Upper lobe of left lung (tissue), 4 donors: ENCODE measurements around the gene LARP6.

ENCODE experiments used
- CTCF ChIP-seq, 6 experiments: fragments of 450-650 bp in 4 of 6; fragments of 200-600 bp in 2 of 6; sonication (generic) in 2 of 6; IDR thresholded peaks; one replicate each; pipeline ENCODE4 v1.5.1; 2016 to 2019; ENCODE audit warnings: antibody characterized with exemption in 6 of 6
- EP300 ChIP-seq, 4 donors: sonication (generic); formaldehyde crosslinking; IDR thresholded peaks; one replicate each; pipeline ENCODE4 v1.5.1; 2017; ENCODE audit warnings: antibody characterized with exemption in 4 of 4, control low read depth in 2 of 4
- POLR2AphosphoS5 ChIP-seq, 2 donors: sonication (generic); formaldehyde crosslinking; IDR thresholded peaks; one replicate each; pipeline ENCODE4 v1.5.1; 2017; ENCODE audit warnings: antibody characterized with exemption in 2 of 2

DNA sequence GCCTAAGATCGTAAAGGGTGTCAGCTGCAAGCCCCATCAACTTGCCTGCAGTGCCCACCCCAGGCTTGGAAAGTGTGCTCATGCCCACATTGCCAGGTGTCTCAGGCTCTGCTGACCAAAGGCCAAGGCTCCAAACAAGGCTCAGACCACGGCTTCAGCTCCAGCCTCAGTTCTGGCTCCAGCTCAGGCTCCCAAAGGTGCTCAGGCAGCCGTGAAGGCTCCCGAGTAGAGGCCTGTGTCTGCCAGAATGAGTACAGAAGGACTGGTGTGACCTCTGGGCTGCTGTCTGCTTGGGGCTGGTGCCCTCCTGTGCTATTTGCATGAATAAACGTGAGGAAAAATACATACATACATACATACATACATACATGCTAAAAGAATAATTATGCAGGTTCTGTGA lies 62.7 kb downstream of the LARP6 start:
- TF ChIP-seq POLR2AphosphoS5 (IDR thresholded peaks at IDR 0.05) (no peak), CTCF (IDR thresholded peaks at IDR 0.05) (no peak), EP300 (IDR thresholded peaks at IDR 0.05) (no peak)
